IPS DF 4.7 (cell line): ENCODE measurements around the gene MACROD1.

Experiments used
- DNase-seq: peaks from one replicate; pipeline ENCODE4 v3.0.0-alpha.2; 2013; ENCODE audit warnings: low spot score; ENCODE audit errors: extremely low read depth

MACROD1 gene

GRCh38 chr11:64077607-64078006 is 88.3 kb downstream of the MACROD1 start:
- no peak for DNase-seq

GRCh38 chr11:64076758-64077157 is 89.2 kb downstream of the MACROD1 start:
- no peak for DNase-seq

GRCh38 chr11:64074239-64074638 is 91.7 kb downstream of the MACROD1 start:
- DNase-seq = no peak

DNA sequence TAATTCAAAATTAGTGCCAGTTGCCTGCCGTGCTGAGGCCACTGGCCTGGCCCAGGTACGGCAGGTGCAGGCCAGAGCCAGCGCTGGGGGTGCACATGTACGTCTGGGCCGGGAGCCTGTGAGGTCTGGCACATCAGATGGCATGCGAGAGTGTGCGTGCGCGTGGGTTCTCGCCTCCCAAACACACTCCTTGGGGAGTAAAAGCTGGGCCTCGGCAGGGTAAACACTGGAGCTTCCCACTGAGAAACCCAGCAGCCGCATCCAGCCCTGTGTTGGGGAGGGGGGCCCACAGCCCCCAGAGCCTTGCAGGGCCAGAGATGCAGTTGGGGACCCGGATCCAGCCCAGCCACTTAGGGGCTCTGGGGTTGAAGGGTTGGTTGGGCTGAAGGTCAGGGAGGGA is 92.4 kb downstream of the MACROD1 start:
- no peak for DNase-seq

GRCh38 chr11:64072871-64073270 is 93.0 kb downstream of the MACROD1 start:
- no peak for DNase-seq

DNA sequence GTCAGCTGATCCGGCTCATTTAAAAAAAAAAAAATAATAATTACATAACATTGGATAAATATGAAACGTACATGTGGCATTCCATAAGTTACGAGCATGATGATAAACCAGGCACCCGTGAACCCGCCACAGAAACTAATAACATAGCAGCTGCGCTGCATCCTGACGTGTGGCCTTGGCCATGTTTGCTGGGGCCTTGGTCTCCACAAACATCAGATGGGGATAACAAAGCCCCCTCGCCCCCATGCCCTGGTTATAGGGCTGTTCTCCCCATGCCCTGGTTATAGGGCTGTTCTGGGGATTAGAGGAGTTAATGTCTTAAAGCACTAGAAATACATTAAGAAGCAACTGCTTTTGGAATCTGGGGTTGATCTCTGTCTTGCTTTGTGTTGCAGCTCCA is 93.5 kb downstream of the MACROD1 start:
- DNase-seq = no peak

DNA sequence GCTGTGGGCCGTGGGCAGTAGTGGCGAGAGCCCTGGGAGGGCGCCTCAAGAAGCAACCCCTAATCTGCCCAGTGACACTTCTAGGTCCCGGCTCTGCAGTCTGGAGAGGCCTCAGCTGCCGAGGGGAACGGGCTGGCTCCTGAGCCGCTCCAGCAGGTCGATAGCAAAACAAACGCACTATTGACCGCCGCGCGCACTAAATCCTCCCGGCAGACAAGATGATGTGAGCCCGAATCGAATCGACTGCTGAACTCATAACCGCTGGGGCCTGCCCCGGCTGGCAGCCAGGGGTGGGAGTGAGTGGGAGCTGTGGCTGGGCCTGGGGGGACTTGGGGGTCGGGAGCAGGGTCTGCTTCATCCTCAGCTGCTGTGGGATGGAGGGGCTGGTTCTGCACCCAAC is 94.1 kb downstream of the MACROD1 start:
- no peak for DNase-seq

DNA sequence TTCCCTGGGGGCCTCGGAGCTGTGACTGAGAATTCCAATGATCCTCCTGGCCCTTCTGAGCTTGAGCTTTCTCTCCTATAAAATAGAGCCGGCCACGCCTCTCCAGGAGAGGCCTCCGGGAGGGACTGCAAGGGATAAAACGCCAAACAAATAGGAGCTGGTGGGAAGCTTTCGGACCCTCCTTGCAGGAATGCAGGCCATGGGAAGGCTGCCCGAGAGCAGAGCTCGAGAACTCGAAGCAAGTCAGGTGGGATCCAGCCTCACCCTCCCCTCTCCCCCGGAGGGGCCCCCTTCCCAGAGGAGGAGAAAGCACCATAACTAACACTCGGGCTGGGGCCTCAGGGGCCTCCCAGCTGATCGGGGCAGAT is 95.6 kb downstream of the MACROD1 start:
- no peak for DNase-seq

- DNase-seq = no peak
Observed at GRCh38 chr11:64069401-64070313, 96.3 kb downstream of the MACROD1 start.

GRCh38 chr11:64068705-64069400 is 97.1 kb downstream of the MACROD1 start:
- DNase-seq = no peak

DNA sequence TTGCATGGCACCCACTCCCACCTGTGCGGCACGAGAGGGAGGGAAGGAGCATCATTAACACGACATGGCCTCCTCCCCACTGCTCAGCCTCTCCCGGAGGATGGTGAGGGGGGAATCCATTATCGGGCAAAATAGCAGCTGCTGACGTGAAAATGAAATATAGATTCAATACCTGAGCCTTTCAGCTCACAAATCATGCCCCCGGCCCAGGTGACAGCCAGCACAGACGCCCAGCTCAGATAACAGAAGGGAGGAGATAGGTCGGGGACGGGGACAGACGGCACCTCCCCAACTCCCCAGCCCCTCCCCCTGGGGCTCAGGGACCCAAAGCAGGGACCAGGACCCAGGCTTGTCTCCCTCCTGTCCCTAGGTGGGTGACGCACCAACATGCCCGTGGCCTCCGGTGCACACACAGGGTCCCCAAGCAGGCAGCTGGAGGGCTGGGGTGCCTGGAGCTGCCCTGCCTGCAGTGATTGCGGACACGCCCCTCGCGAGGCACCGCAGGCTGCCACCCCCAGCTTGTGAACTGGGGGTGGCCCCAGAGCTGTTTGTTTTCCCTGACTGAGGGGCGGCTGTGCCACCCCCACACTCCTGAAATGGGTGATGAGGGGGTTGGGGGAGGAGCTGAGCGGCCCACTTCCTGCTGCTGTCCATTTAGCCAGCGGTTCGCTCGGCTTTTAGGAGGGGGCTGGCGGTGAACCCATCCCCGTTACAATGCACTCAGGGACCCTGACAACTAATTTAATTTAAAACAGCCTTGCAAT is 98.5 kb downstream of the MACROD1 start:
- no peak for DNase-seq

- no peak for DNase-seq
Observed at GRCh38 chr11:64065712-64066111, 100.2 kb downstream of the MACROD1 start.

DNA sequence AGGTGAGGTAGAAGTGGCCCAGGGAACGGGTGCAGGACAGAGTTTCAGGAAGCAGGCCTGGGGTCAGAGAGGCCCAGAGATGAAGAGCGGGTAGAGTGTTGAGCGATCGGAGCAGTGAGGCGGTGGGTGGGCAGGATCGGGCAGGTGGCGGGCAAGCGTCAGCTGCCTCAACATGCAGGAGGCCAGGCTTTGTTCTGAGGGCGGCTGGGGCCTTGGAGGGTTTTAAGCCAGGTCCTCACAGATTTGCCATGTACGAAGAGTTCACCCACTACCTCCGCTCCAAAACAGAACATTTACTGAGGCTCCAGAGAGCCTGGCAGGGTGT is 100.8 kb downstream of the MACROD1 start:
- no peak for DNase-seq

DNA sequence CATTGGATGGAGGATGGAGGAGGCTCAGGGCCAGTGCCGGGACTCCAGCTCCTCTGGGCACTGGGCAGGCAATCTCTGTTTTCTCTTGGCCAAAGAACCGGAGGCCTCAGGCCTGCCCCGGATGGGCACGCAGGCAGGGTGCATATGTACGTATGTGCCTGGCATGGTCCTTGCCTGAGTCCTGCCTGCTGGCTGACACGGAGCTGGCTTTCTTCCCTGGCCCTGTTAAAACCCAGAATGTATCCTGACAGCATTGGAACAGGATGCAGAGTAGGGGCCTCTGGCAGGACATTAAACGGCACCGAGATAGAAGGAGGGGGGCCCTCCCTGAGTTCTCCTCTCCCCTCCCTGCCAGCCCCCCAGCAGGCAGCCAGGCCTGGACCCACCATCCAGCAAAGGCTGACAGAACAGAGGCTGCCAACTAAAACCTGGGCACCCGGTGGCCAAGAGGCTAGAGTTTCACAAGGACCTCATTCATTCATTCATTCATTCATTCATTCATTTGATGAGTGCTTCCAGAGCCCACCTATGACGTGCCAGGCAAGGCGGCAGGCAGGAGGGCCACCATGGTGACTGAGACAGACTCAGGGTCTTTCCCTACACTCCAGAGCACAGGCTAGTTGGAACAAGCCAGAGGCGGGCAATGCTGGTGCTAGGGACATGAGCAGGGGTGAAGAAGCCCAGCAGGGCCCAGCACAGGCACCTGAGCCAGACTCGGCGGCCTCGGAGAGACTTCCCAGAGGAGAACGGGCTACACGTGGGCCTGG is 101.4 kb downstream of the MACROD1 start:
- DNase-seq = no peak

GRCh38 chr11:64063777-64064176 is 102.1 kb downstream of the MACROD1 start:
- DNase-seq = no peak

DNA sequence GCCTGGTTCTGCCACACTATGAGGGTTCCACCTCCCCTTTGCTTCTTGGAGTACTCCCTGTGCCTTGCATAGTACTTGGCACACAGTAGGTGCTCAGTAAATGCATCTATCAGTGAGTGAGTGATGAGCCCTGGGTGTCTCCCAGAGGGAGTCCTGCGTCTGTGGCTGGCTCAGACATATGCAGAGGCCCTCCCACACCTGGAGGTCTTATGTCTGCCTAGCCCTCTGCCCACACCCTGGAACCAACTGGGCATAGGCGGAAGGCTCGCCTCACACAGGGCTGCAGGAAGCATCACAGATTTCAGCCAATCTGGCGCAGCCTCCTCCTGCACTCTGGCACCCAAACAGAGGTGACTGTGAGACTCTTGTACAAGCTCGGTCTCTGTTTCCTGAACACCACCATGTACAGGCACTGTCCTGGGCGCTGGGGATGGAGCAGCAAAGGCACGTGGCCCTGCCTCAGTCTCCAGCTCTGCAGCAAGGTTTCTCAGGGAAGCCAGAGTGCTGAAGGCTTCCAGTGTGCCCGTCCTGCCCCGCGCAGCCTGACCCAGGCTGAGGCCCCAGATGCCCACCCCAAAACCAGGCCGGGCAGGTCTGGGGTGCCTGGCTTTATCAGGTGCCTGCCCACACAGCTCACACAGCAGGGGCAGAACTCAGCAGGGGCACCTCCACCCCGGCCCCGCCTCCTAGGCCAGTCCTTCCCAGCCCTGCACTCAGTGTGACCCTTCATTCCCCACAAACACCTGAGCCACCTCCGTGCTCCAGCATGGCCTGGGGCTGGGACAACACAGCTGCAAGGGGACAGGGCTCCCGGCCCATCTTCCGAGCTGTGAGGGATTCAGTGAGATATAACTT is 103.5 kb downstream of the MACROD1 start:
- DNase-seq = no peak

DNA sequence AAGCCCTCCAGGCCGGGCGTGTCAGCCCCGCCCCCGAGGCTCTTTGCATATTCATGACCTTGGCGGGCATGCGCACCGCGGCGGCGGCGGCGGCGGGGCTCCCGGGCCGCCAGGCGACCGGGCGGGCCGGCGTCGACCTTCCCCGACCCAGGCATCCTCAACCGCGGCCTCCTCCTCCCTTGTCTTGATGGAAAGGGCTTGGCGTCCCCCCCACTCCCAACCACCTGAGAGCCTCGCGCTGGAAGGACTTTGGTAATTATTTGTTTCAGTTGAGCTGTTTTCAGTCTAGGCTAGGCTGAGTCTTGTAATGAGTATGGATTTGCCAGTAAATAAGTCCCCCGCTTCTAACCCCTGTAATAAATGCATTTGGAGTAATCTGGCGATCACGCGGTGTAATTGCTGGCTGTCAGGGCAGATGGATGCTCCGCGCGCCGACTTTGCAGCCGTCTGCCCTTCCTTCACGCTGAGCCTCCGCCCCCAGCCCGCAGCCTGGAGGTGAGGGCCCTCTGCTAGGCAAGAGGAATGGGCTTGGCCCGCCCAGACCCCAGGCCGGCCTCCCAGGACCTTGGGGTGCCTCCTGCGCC is 105.0 kb downstream of the MACROD1 start:
- DNase-seq = no peak

DNA sequence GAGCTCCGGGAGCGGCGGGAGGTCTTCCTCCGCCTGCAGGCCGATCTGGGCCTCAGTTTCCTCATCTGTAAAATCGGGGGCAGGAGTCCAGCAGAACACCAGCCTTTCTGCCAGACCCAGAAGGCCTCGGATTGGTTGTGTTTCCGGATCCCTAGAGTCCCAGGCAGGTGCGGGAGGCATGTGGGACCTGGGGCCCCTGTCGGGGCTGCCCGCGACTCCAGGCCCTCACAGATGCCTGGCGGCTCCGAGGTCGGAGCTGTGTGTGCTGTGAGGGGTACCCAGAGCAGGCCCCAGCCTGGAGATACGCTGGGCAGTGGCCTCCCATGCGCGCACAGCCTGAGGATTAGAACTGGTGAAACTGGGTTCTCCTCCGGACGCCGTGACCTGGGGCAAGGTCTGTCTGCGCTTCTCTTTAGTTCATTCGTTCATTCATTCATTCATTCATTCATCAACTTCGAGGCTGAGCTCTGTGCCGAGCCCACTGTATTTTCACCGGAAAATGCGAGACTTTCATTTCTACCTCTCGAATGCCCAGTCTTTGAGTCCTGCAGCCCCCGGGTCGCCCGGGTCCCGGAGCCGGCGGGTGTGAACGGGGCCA is 105.6 kb downstream of the MACROD1 start:
- no peak for DNase-seq

DNA sequence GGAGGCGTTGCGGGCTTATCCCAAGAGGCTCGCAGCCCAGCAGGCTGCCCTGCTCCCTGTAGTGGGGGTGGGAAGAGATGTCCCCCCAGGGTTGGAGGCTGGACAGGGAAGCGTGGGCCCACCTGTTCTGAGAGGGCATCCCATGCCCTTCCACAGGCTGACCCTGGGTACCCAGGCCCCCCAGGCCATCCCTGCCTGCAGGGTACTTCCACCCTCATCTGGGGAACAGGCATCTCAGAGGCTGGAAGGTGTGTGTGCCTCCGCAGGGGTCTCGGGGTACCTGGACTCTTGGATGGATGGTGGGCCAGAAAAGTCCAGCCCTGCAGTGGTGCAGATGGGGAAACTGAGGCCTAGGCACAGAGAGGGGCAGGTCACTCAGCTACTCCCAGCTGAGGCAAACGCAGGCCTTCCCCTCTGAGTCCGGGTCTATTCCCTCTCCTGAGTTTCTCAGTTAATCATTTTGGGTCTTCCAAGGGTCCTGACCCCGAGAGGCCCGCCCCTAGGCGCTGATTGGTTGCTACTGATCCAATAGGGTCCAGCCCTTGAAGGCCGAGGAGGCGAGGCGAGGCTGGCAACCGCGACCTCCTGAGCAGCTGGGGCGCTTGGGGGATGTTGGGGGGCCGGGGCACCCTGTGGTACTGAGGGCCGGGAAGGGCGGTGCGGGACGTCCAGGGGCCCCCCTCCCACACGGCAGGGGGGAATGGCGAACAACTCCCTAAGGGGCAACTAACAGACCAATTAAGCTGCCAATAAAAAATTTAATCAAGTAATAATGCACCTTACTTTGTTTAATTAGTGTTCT is 106.4 kb downstream of the MACROD1 start:
- DNase-seq = no peak
